Measurements from ENCODE around the gene NECAP2.

Gene NECAP2

DNA sequence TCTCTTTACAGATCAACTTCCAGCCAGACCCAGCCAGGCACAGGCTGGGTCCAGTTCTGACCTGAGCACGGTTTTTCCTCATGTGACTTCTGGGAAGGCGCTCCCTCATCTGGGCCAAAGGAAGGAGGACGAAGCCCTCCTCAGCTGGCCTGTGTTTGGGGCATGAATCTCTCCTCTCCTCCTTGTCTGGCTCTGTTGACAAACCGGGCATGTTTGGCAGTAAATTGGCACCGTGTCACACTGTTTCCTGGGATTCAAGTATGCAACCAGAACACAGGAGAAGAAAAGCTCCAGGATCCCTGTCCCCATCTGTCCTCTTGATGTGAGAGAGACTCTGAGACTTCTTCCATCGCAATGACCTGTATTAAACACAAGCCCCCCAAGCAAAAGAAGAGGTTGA is 18.3 kb downstream of the NECAP2 start:
- DNase-seq (ENCODE audit: low read depth): no peak

DNA sequence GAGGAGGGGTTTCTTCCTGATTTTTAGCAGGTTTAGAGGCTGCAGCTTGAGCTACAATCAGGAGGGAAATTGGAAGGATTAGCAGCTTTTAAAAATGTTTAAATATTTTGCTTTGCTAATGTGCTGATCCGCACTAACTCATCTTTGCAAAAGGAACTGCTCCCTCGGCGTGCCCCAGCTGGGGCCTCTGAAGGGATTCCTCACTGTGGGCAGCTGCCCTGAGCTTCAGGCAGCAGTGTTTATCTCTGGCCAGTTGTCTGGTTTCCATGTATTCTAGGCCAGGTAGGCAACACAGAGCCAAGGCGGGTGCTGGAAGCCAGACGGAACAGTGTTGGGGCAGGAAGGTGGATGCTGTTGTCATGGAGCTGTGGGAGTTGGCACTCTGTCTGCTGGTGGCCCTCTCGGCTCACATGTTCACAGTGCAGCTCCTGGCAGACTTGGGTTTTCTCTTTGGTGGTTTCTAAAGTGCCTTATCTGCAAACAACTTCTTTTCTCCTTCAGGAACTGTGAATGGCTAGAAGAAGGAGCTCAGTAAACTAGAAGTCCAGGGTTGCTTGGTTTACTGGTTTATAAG is 18.9 kb downstream of the NECAP2 start:
- no peak for DNase-seq (ENCODE audit: low read depth)
- no peak for TF ChIP-seq MYC (IDR thresholded peaks at IDR 0.05; ENCODE audit: low read depth, low read length)
- TF ChIP-seq, protein P1, sequence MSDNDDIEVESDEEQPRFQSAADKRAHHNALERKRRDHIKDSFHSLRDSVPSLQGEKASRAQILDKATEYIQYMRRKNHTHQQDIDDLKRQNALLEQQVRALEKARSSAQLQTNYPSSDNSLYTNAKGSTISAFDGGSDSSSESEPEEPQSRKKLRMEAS (IDR thresholded peaks at IDR 0.05; ENCODE audit: low read depth, low read length): no peak
- TF ChIP-seq, protein P2, sequence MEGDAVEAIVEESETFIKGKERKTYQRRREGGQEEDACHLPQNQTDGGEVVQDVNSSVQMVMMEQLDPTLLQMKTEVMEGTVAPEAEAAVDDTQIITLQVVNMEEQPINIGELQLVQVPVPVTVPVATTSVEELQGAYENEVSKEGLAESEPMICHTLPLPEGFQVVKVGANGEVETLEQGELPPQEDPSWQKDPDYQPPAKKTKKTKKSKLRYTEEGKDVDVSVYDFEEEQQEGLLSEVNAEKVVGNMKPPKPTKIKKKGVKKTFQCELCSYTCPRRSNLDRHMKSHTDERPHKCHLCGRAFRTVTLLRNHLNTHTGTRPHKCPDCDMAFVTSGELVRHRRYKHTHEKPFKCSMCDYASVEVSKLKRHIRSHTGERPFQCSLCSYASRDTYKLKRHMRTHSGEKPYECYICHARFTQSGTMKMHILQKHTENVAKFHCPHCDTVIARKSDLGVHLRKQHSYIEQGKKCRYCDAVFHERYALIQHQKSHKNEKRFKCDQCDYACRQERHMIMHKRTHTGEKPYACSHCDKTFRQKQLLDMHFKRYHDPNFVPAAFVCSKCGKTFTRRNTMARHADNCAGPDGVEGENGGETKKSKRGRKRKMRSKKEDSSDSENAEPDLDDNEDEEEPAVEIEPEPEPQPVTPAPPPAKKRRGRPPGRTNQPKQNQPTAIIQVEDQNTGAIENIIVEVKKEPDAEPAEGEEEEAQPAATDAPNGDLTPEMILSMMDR (IDR thresholded peaks at IDR 0.05; ENCODE audit: low read depth, low read length): no peak
- no peak overlapping the region for H3K4me3 ChIP-seq (ENCODE audit: low read depth, low read length)

More for the DNA sequence above, 18.3 kb downstream of the NECAP2 start:
- TF ChIP-seq MYC (IDR thresholded peaks at IDR 0.05; ENCODE audit: low read depth, low read length): no peak
- TF ChIP-seq, protein P1 (IDR thresholded peaks at IDR 0.05; ENCODE audit: low read depth, low read length): no peak
- no peak for TF ChIP-seq POLR2A (IDR thresholded peaks at IDR 0.05; ENCODE audit: extremely low read depth, insufficient read length)
- TF ChIP-seq, protein P2 (IDR thresholded peaks at IDR 0.05; ENCODE audit: low read depth, low read length): no peak
- H3K4me3 ChIP-seq (ENCODE audit: low read depth, low read length): no peak overlapping the region

DNA sequence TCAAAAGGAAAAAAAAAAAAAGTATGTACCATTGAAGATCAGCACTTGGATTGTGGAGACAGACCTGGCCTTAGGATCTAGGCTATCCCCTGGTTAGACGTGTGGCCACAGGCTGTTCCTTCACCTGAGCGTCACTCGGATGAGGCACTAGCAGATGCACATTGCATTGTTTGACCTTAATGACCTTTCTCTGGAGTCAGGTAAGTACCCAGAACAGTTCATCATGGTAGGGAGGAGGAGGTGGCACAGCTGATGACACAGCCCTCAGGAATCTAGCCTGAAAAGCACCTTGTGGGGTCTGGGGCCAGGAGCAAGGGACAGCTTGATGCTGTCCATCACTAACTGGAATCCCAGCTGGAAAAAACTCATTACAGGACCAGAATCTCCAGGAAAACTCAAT is 21.2 kb downstream of the NECAP2 start:
- DNase-seq (ENCODE audit: low read depth): no peak
- TF ChIP-seq, protein P1 (IDR thresholded peaks at IDR 0.05; ENCODE audit: low read depth, low read length): no peak
- TF ChIP-seq MYC (IDR thresholded peaks at IDR 0.05; ENCODE audit: low read depth, low read length) (no peak), POLR2A (IDR thresholded peaks at IDR 0.05; ENCODE audit: extremely low read depth, insufficient read length) (no peak)
- TF ChIP-seq, protein P2 (IDR thresholded peaks at IDR 0.05; ENCODE audit: low read depth, low read length): no peak
- H3K4me3 ChIP-seq (ENCODE audit: low read depth, low read length): no peak overlapping the region

DNA sequence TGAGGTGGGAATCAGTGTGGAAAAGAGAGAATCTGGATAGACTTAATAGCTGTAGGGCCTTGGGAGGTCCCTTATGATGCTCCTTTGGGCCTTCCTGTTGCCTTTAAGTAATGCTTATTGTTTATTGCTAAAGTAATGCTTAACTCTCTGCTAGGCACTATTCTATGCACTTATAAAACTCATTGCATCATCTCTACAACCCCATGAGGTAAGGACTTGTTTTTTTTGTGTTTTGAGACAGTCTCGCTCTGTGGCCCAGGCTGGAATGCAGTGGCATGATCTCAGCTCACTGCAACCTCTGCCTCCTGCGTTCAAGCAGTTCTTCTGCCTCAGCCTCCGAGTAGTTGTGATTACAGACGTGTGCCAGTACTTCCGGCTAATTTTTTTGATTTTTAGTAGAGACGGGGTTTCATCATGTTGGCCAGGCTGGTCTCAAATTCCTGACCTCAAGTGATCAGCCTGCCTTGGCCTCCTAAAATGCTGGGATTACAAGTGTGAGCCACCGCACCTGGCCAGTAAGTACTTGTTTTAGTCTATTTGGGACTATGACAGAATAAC is 22.3 kb downstream of the NECAP2 start:
- DNase-seq (ENCODE audit: low read depth): no peak
- no peak overlapping the region for H3K4me3 ChIP-seq (ENCODE audit: low read depth, low read length)
- no peak for TF ChIP-seq POLR2A (IDR thresholded peaks at IDR 0.05; ENCODE audit: extremely low read depth, insufficient read length)
- TF ChIP-seq, protein P1 (IDR thresholded peaks at IDR 0.05; ENCODE audit: low read depth, low read length): no peak
- TF ChIP-seq, protein P2 (IDR thresholded peaks at IDR 0.05; ENCODE audit: low read depth, low read length): no peak
- no peak for TF ChIP-seq MYC (IDR thresholded peaks at IDR 0.05; ENCODE audit: low read depth, low read length)

DNA sequence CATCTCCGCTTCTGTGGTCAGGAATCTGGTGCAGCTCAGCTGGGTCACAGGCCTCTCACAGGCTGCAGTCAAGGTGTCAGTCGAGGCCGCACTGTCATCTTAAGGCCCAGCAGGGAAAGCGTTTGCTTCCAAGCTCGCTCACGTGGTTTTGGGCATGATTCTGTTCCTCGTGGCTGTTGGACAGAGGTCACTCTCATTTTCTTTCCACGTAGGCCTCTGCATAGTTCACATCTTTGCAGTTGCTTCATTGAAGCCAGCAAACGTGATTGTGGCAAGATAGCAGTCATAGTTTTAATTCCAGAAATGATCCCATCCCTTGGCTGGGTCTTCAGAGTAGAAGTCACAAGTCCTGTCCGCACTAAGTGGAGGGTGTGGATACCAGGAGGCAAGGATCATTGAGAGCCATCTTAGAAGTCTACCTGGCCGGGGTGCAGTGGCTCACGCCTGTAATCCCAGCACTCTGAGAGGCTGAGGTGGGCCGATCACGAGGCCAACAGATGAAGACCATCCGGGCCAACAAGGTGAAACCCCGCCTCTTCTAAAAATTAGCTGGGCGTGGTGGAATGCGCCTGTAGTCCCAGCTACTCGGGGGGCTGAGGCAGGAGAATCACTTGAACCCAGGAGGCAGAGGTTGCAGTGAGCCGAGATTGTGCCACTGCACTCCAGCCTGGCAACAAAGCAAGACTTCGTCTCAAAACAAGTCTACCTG is 24.5 kb downstream of the NECAP2 start:
- H3K4me3 ChIP-seq (ENCODE audit: low read depth, low read length): no peak overlapping the region
- TF ChIP-seq, protein P2 (IDR thresholded peaks at IDR 0.05; ENCODE audit: low read depth, low read length): no peak
- TF ChIP-seq MYC (IDR thresholded peaks at IDR 0.05; ENCODE audit: low read depth, low read length): no peak
- no peak for TF ChIP-seq POLR2A (IDR thresholded peaks at IDR 0.05; ENCODE audit: extremely low read depth, insufficient read length)
- TF ChIP-seq, protein P1 (IDR thresholded peaks at IDR 0.05; ENCODE audit: low read depth, low read length): no peak
- no peak for DNase-seq (ENCODE audit: low read depth)
